IMR-90 (cell line): ENCODE results near the gene WNT7A. TPM values are rescaled to one million over a fixed set of nuclear protein-coding genes. Genes with fewer than 3 reads are reported as not detected.

Experiments
- ATAC-seq: fragments of 200-7000 bp; cut with Tn5 transposase; 2 replicates; pipeline ENCODE4 v1.9.1; 2020; ENCODE audit warnings: low read depth, mild to moderate bottlenecking, moderate library complexity
- BruUV-seq: library from RNA; stranded (reverse); fragments of 400-500 nt; replicated peaks from 2 replicates; lab custom pipeline; 2021; lab: Mats Ljungman, UMichigan
- CTCF ChIA-PET: fragments of 300-600 bp; formaldehyde crosslinking; extraction: SDS; loops from one replicate; lab custom pipeline; 2021; ENCODE audit warnings: antibody characterized with exemption; lab: Yijun Ruan, JAX
- POLR2A ChIA-PET: fragments of 300-600 bp; sonication (Branson Sonifier 250); formaldehyde crosslinking; loops from one replicate; lab custom pipeline; 2022; ENCODE audit warnings: antibody characterized with exemption; ENCODE audit not compliant: unreplicated experiment; lab: Charles Lee
- DNase-seq: peaks from one replicate; pipeline ENCODE4 v3.0.0; 2013
- H2AFZ ChIP-seq: replicated peaks from 2 replicates; pipeline ENCODE3; 2013; ENCODE audit warnings: low read length, mild to moderate bottlenecking; ENCODE audit not compliant: poor library complexity
- H2AK5ac ChIP-seq: 2 replicates; pipeline ENCODE4 v1.6.1; 2013; ENCODE audit warnings: low read depth, low read length, inconsistent platforms
- H2AK9ac ChIP-seq: replicated peaks from 2 replicates; pipeline ENCODE3; 2013; ENCODE audit warnings: mild to moderate bottlenecking, low read depth, low read length, moderate library complexity; ENCODE audit not compliant: poor library complexity
- H2BK120ac ChIP-seq: 2 replicates; pipeline ENCODE4 v1.6.1; 2013; ENCODE audit warnings: low read depth, low read length, inconsistent platforms
- H2BK15ac ChIP-seq: 3 replicates; pipeline ENCODE4 v1.6.1; 2013; ENCODE audit warnings: low read depth, low read length, inconsistent platforms
- H2BK20ac ChIP-seq: 2 replicates; pipeline ENCODE4 v1.6.1; 2013; ENCODE audit warnings: low read depth, mild to moderate bottlenecking, inconsistent platforms, low read length, moderate library complexity
- H2BK5ac ChIP-seq: 2 replicates; pipeline ENCODE4 v1.6.1; 2013; ENCODE audit warnings: mild to moderate bottlenecking, low read depth, low read length, inconsistent platforms; ENCODE audit not compliant: poor library complexity, severe bottlenecking
- H3K14ac ChIP-seq: replicated peaks from 2 replicates; pipeline ENCODE4 v1.6.1; 2013; ENCODE audit warnings: low read depth, low read length, inconsistent platforms
- H3K18ac ChIP-seq: 2 replicates; pipeline ENCODE4 v1.6.1; 2013; ENCODE audit warnings: low read depth, low read length, control low read depth
- H3K23ac ChIP-seq: 2 replicates; pipeline ENCODE4 v1.6.1; 2013; ENCODE audit warnings: low read depth, low read length, inconsistent platforms
- H3K27ac ChIP-seq: 2 replicates; pipeline ENCODE4 v1.5.1; 2013; ENCODE audit warnings: mild to moderate bottlenecking, control low read depth, low read length; ENCODE audit not compliant: insufficient read depth
- H3K27me3 ChIP-seq: 2 replicates; pipeline ENCODE4 v1.6.1; 2013; ENCODE audit warnings: low read length; ENCODE audit not compliant: control insufficient read depth, insufficient read depth
- H3K36me3 ChIP-seq: 2 replicates; pipeline ENCODE4 v1.6.1; 2013; ENCODE audit warnings: low read length, mixed read lengths; ENCODE audit not compliant: control insufficient read depth, insufficient read depth
- H3K4ac ChIP-seq: 2 replicates; pipeline ENCODE4 v1.6.1; 2013; ENCODE audit warnings: low read depth, low read length, inconsistent platforms
- H3K4me1 ChIP-seq: 2 replicates; pipeline ENCODE4 v1.6.1; 2013; ENCODE audit warnings: low read length, mixed read lengths; ENCODE audit not compliant: control insufficient read depth, insufficient read depth
- H3K4me2 ChIP-seq: 2 replicates; pipeline ENCODE4 v1.6.1; 2013; ENCODE audit warnings: low read depth, mild to moderate bottlenecking, control low read depth, low read length, moderate library complexity
- H3K4me3 ChIP-seq: 2 replicates; pipeline ENCODE4 v1.5.1; 2013; ENCODE audit warnings: low read depth, mild to moderate bottlenecking, control low read depth, low read length, moderate library complexity; ENCODE audit not compliant: insufficient read depth
- H3K56ac ChIP-seq: 2 replicates; pipeline ENCODE4 v1.6.1; 2013; ENCODE audit warnings: low read length, inconsistent platforms; ENCODE audit not compliant: insufficient read depth; ENCODE audit errors: extremely low read depth
- H3K79me1 ChIP-seq, 2 experiments: 2 replicates each; pipeline ENCODE4 v1.6.1; 2013; ENCODE audit warnings: low read length in 2 of 2, inconsistent platforms in 1 of 2, low read depth in 1 of 2
- H3K9ac ChIP-seq: 2 replicates; pipeline ENCODE4 v1.6.1; 2013; ENCODE audit warnings: low read depth, low read length, control low read depth
- H3K9me1 ChIP-seq: 2 replicates; pipeline ENCODE4 v1.6.1; 2013; ENCODE audit warnings: low read length, inconsistent platforms; ENCODE audit not compliant: insufficient read depth
- H3K9me3 ChIP-seq: 2 replicates; pipeline ENCODE4 v1.6.1; 2013; ENCODE audit warnings: low read length; ENCODE audit not compliant: control insufficient read depth, insufficient read depth
- H4K20me1 ChIP-seq: 2 replicates; pipeline ENCODE4 v1.6.1; 2013; ENCODE audit warnings: low read length, inconsistent platforms; ENCODE audit not compliant: insufficient read depth
- H4K5ac ChIP-seq: 2 replicates; pipeline ENCODE4 v1.6.1; 2013; ENCODE audit warnings: mild to moderate bottlenecking, low read depth, low read length, control low read depth
- H4K8ac ChIP-seq, 2 experiments: 2 replicates each; pipeline ENCODE4 v1.6.1; 2013; ENCODE audit warnings: low read depth in 2 of 2, low read length in 2 of 2, control low read depth in 1 of 2, inconsistent platforms in 1 of 2
- H4K91ac ChIP-seq: 2 replicates; pipeline ENCODE4 v1.6.1; 2013; ENCODE audit warnings: low read depth, low read length, inconsistent platforms; ENCODE audit not compliant: insufficient read depth
- MAFK ChIP-seq: IDR thresholded peaks from 2 replicates; pipeline ENCODE4 v1.6.1; 2012; ENCODE audit warnings: low read depth, low read length, improper control_type of control experiment
- MAZ ChIP-seq: IDR thresholded peaks from 2 replicates; pipeline ENCODE4 v1.6.1; 2012; ENCODE audit warnings: low read depth, mild to moderate bottlenecking, low read length, improper control_type of control experiment, moderate library complexity, borderline replicate concordance
- RAD21 ChIP-seq: IDR thresholded peaks from 2 replicates; pipeline ENCODE4 v1.6.1; 2012; ENCODE audit warnings: low read length, improper control_type of control experiment
- RFX5 ChIP-seq: IDR thresholded peaks from 2 replicates; pipeline ENCODE4 v1.8.0; 2012; ENCODE audit warnings: low read depth, mild to moderate bottlenecking, low read length, moderate library complexity
- SMC3 ChIP-seq: fragments of 150-350 bp; IDR thresholded peaks from 2 replicates; pipeline ENCODE4 v1.6.1; 2016; ENCODE audit warnings: low read depth, mild to moderate bottlenecking, antibody characterized with exemption, low read length, moderate library complexity
- WGBS, 2 experiments: methylation state at CpG; one replicate each; pipeline versions ENCODE4 v1.1.5 to v1.1.7; 2013; ENCODE audit warnings: missing lambda C conversion rate in 2 of 2; ENCODE audit not compliant: insufficient read length in 1 of 2; ENCODE audit errors: extremely low coverage in 2 of 2; 5-methylcytosine and 5-hydroxymethylcytosine counted together
- dilution Hi-C: fragments of 300-500 bp; cut with HindIII; formaldehyde crosslinking; loops from one replicate; pipeline ENCODE4 v1.14.3; 2018; ENCODE audit warnings: low sequenced_read_pairs; ENCODE audit not compliant: unreplicated experiment
- in situ Hi-C: fragments of 300-500 bp; cut with MboI; formaldehyde crosslinking; loops from 3 replicates; pipeline ENCODE4 v1.14.3; 2019; ENCODE audit warnings: low sequenced_read_pairs, inconsistent platforms, mixed read lengths
- intact Hi-C: fragments of 100-400 bp; cut with micrococcal nuclease; formaldehyde crosslinking; loops from 2 replicates; pipeline ENCODE4 v1.10.0; 2022
- polyA plus RNA-seq, 3 experiments: library from polyadenylated mRNA; depleted of rRNA; stranded (reverse); fragments of >200 nt; gene quantifications; 2 replicates each; pipeline ENCODE4 v1.2.3, GENCODE V29; 2012; ENCODE audit warnings: low replicate concordance in 1 of 3
- total RNA-seq: library from RNA; depleted of rRNA; stranded (reverse); fragments of >200 nt; gene quantifications from 2 replicates; pipeline ENCODE4 v1.2.3, GENCODE V29; 2012

The WNT7A gene
- total and polyA plus RNA-seq, 2 of the 4 experiments (the other 2 are of a cell fraction) = not detected

DNA sequence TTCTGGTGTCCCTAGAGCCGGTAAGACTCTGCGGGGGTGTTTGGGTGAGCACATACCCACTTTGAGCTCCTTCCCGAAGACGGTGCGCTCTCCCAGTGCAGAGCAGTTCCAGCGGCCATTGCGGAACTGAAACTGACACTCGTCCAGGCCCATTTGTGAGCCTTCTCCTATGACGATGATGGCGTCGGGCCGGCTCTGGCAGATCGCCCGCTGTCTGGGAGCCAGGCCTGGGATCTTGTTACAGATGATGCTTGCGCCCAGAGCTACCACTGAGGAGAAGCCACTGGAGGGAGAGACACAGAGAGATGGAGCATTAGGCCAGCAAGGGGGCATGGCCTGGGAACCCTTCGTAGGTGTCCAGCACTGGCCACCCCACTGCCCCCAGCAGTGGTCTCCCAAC lies 5.0 kb downstream of the WNT7A start:
- H2BK20ac ChIP-seq = no peak overlapping the region
- peaks cover 3% of the 10 kb centered on the region; the same call in 1 of the 2 replicates for H3K9me3 ChIP-seq
- no peaks in the 10 kb centered on the region for H4K20me1 ChIP-seq
- H4K5ac ChIP-seq = no peak overlapping the region
- in situ Hi-C loops (loop anchor here (25.0 kb wide), 3 partner anchors 237 to 687 kb away; partner anchors contain the start of genes CHCHD4 and HDAC11), intact Hi-C loops (no loop called here), dilution Hi-C loops (no loop called here)
- no peak for DNase-seq
- H2BK120ac ChIP-seq = no peak overlapping the region
- no peak overlapping the region for H3K56ac ChIP-seq
- H2AFZ ChIP-seq = no peak overlapping the region
- no peak overlapping the region for H3K4ac ChIP-seq
- H3K4me2 ChIP-seq = no peak overlapping the region
- no peak overlapping the region for H3K23ac ChIP-seq
- no peak overlapping the region for H2BK5ac ChIP-seq
- no peak for TF ChIP-seq RFX5
- no peak for TF ChIP-seq SMC3
- no peak for TF ChIP-seq RAD21
- TF ChIP-seq MAFK = no peak
- no peak for TF ChIP-seq MAZ
- no peak overlapping the region for H3K18ac ChIP-seq
- ChIA-PET CTCF (no interaction called here), POLR2A (no interaction called here)
- 67% methylated on average over 8 of the region's 16 CpGs; no CpG with 5 or more reads in 1 of the 2 experiments for whole genome bisulfite sequencing, 2 experiments
- H3K9ac ChIP-seq = no peak overlapping the region
- H3K4me3 ChIP-seq = no peak overlapping the region
- no peaks in the 10 kb centered on the region for H3K36me3 ChIP-seq
- no peak overlapping the region for H3K14ac ChIP-seq
- H4K8ac ChIP-seq = no peak overlapping the region
- BruUV-seq = no TSS peak
- H3K27ac ChIP-seq = no peak overlapping the region
- H3K79me1 ChIP-seq = no peaks in the 10 kb centered on the region
- H2AK5ac ChIP-seq = no peak overlapping the region
- no peak for ATAC-seq
- H4K91ac ChIP-seq = no peak overlapping the region
- no peak overlapping the region for H2AK9ac ChIP-seq
- peaks cover 25% of the 10 kb centered on the region for H3K27me3 ChIP-seq
- no peaks in the 10 kb centered on the region for H3K9me1 ChIP-seq
- H2BK15ac ChIP-seq = no peak overlapping the region
- no peaks in the 10 kb centered on the region for H3K4me1 ChIP-seq
